Sigmoid colon (tissue), 4 donors: ENCODE data around the gene GRAMD4.

Source experiments
- EP300 ChIP-seq, 4 donors: sonication (generic); formaldehyde crosslinking; IDR thresholded peaks; one replicate each; pipeline ENCODE4 v1.6.1; 2017; ENCODE audit warnings: antibody characterized with exemption in 4 of 4
- POLR2A ChIP-seq, 2 donors: fragments of 450-650 bp; IDR thresholded peaks; one replicate each; pipeline ENCODE4 v1.6.1; 2016; ENCODE audit warnings: antibody characterized with exemption in 2 of 2, mild to moderate bottlenecking in 2 of 2, moderate library complexity in 2 of 2
- POLR2AphosphoS5 ChIP-seq, 4 donors: sonication (generic); formaldehyde crosslinking; IDR thresholded peaks; one replicate each; pipeline ENCODE4 v1.6.1; 2017; ENCODE audit warnings: antibody characterized with exemption in 4 of 4
- TF ChIP-seq, protein P1 (sequence below), 4 experiments: fragments of 450-650 bp in 3 of 4; fragments of 200-600 bp in 1 of 4; IDR thresholded peaks; one replicate each; pipeline ENCODE4 v1.5.1; 2016 to 2019; ENCODE audit warnings: antibody characterized with exemption in 4 of 4, mild to moderate bottlenecking in 3 of 4, moderate library complexity in 2 of 4

DNA sequence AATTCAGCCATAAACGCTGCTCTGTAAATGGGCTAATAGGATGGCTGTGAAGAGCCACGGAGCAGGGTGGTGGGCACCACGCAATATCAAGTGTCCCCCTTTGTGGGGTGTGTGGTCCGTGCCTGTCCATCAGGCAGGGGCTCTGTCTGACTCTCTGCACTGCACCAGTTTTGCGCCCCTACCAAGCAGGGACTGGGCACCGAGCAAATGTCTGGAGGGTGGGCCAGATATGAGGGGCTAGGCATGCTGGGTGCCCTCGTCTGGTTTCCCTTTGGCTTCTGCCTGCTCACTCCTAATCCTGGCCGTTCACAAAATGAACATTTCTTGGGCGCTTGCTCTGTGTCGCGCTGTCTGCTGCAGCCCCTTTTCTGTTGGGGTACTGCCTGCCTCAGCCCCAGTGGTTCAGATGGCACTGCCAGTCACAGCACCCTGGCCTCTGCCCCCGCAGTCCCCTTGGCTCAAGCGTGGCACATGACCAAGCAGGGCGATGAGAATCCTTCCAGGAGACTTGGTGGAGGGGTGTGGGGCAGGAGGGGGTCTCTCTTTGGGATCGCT lies 45.7 kb upstream of the GRAMD4 start:
- TF ChIP-seq, protein P1, sequence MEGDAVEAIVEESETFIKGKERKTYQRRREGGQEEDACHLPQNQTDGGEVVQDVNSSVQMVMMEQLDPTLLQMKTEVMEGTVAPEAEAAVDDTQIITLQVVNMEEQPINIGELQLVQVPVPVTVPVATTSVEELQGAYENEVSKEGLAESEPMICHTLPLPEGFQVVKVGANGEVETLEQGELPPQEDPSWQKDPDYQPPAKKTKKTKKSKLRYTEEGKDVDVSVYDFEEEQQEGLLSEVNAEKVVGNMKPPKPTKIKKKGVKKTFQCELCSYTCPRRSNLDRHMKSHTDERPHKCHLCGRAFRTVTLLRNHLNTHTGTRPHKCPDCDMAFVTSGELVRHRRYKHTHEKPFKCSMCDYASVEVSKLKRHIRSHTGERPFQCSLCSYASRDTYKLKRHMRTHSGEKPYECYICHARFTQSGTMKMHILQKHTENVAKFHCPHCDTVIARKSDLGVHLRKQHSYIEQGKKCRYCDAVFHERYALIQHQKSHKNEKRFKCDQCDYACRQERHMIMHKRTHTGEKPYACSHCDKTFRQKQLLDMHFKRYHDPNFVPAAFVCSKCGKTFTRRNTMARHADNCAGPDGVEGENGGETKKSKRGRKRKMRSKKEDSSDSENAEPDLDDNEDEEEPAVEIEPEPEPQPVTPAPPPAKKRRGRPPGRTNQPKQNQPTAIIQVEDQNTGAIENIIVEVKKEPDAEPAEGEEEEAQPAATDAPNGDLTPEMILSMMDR (IDR thresholded peaks at IDR 0.05): no peak
- TF ChIP-seq POLR2A (IDR thresholded peaks at IDR 0.05) (no peak), EP300 (IDR thresholded peaks at IDR 0.05) (no peak), POLR2AphosphoS5 (IDR thresholded peaks at IDR 0.05) (no peak)
